HepG2 (cell line): ENCODE results near the gene RHO. TPM values are rescaled to one million over a fixed set of nuclear protein-coding genes. Genes with fewer than 3 reads are reported as not detected.

Experiments used
- ELF1 ChIP-seq: sonication (generic); formaldehyde crosslinking; IDR thresholded peaks from 2 replicates; pipeline ENCODE4 v1.4.0; 2020; ENCODE audit warnings: missing genetic modification reagents
- GMEB1 ChIP-seq: sonication (generic); formaldehyde crosslinking; IDR thresholded peaks from 2 replicates; pipeline ENCODE4 v1.5.1; 2020; ENCODE audit warnings: missing genetic modification reagents, mild to moderate bottlenecking, borderline replicate concordance
- POLR2AphosphoS5 ChIP-seq: IDR thresholded peaks from 2 replicates; pipeline ENCODE4 v1.6.1; 2012; ENCODE audit warnings: low read depth, low read length
- ZNF12 ChIP-seq: sonication (generic); formaldehyde crosslinking; IDR thresholded peaks from 2 replicates; pipeline ENCODE4 v1.5.0; 2020; ENCODE audit warnings: missing genetic modification reagents
- polyA plus RNA-seq, 8 experiments: library from polyadenylated mRNA; depleted of rRNA in 3 of 8; stranded (reverse) in 7 of 8; unstranded in 1 of 8; fragments of >200 nt; fragmentation: Illumina TruSeq in 4 of 8; extraction: Trizol in 4 of 8; gene quantifications; 2 replicates each; pipeline versions ENCODE4 v1.2.1 to v1.2.3, GENCODE V29; 2011 to 2016; ENCODE audit warnings: low read depth in 4 of 8, missing spikeins in 1 of 8, mixed read lengths in 1 of 8; ENCODE audit not compliant: insufficient read depth in 1 of 8
- total RNA-seq, 5 experiments: library from RNA; depleted of rRNA; stranded (reverse); fragments of >200 nt; fragmentation: Illumina TruSeq; extraction: Trizol; gene quantifications; 2 replicates each; pipeline ENCODE4 v1.2.3, GENCODE V29; 2016; ENCODE audit warnings: low read depth in 1 of 5
- TF ChIP-seq, protein P1 (sequence below): sonication (generic); IDR thresholded peaks from 2 replicates; pipeline ENCODE4 v1.6.1; 2016; ENCODE audit warnings: low read depth, borderline replicate concordance
- TF ChIP-seq, protein P2 (sequence below): fragments of 450-650 bp; IDR thresholded peaks from 2 replicates; pipeline ENCODE4 v1.6.1; 2016
- TF ChIP-seq, protein P3 (sequence below): sonication (generic); formaldehyde crosslinking; IDR thresholded peaks from 2 replicates; pipeline ENCODE4 v1.9.0; 2021; ENCODE audit warnings: missing genetic modification reagents, borderline replicate concordance

RHO gene
- total and polyA plus RNA-seq, 2 of the 13 experiments (the other 11 are each of a cell fraction or from before 2014, with no cell fraction given) = not detected

- TF ChIP-seq, protein P1, sequence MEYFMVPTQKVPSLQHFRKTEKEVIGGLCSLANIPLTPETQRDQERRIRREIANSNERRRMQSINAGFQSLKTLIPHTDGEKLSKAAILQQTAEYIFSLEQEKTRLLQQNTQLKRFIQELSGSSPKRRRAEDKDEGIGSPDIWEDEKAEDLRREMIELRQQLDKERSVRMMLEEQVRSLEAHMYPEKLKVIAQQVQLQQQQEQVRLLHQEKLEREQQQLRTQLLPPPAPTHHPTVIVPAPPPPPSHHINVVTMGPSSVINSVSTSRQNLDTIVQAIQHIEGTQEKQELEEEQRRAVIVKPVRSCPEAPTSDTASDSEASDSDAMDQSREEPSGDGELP = no peak
- TF ChIP-seq ELF1 (CRISPR knock-in tag) (no peak), ZNF12 (CRISPR knock-in tag) (no peak), GMEB1 (CRISPR knock-in tag) (no peak), POLR2AphosphoS5 (no peak)
- TF ChIP-seq, protein P2, sequence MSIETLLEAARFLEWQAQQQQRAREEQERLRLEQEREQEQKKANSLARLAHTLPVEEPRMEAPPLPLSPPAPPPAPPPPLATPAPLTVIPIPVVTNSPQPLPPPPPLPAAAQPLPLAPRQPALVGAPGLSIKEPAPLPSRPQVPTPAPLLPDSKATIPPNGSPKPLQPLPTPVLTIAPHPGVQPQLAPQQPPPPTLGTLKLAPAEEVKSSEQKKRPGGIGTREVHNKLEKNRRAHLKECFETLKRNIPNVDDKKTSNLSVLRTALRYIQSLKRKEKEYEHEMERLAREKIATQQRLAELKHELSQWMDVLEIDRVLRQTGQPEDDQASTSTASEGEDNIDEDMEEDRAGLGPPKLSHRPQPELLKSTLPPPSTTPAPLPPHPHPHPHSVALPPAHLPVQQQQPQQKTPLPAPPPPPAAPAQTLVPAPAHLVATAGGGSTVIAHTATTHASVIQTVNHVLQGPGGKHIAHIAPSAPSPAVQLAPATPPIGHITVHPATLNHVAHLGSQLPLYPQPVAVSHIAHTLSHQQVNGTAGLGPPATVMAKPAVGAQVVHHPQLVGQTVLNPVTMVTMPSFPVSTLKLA = no peak
- TF ChIP-seq, protein P3, sequence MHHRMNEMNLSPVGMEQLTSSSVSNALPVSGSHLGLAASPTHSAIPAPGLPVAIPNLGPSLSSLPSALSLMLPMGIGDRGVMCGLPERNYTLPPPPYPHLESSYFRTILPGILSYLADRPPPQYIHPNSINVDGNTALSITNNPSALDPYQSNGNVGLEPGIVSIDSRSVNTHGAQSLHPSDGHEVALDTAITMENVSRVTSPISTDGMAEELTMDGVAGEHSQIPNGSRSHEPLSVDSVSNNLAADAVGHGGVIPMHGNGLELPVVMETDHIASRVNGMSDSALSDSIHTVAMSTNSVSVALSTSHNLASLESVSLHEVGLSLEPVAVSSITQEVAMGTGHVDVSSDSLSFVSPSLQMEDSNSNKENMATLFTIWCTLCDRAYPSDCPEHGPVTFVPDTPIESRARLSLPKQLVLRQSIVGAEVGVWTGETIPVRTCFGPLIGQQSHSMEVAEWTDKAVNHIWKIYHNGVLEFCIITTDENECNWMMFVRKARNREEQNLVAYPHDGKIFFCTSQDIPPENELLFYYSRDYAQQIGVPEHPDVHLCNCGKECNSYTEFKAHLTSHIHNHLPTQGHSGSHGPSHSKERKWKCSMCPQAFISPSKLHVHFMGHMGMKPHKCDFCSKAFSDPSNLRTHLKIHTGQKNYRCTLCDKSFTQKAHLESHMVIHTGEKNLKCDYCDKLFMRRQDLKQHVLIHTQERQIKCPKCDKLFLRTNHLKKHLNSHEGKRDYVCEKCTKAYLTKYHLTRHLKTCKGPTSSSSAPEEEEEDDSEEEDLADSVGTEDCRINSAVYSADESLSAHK (CRISPR knock-in tag) = no peak
Observed at GRCh38 chr3:129532261-129532660, 3.8 kb downstream of the RHO start (continued).
